NCI-H2081 treated with DMSO at 0.1 percent for 48 hours (cell line): Measurements from ENCODE around the gene TBC1D13.
"Not testable (repeated sequence)": the region's sequence is repeated elsewhere in the genome, so short reads cannot be mapped to it uniquely, and the experiment has no call there.

ENCODE experiments used
- DNase-seq: peaks from one replicate; lab custom pipeline; 2025; lab: John Stamatoyannopoulos, UW

The TBC1D13 gene

DNA sequence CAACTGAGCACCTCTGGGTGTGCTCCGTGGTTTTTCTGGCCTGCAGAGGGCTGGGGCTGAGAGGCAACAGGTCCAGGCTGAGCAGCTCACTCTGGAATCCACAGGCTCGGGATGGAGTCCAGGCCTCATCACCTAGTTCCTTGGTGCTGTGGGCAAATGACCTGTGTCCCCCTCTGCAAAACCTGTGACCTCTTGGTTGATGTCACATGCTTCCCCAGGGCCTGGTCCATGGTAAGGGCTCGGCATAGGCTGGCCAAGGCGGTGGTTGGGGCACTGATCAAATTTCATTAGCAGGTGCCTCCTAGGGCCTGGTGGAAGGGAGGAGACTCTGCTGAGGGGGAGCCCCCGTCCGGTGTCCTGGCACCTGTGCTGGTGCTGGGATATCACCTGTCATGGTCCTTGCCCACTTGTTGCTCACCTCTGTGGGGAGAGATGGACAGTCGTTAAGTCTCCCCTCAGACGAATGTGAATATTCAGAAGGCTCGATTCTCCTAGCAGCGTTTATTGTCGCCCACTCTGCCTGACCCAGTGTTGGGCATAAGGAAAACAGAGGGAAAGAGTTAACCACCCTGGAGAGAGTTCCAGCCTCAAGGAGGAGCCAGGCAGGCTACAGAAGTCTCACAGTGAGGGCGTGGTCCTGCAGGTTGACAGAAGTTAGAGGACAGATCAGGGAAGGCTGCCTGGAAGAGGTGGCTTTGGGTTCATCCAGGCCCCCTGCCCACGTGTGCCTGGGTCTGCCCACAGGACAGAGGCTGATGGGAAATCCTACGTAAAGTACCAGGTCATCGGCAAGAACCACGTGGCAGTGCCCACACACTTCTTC, 34.7 kb downstream of the TBC1D13 start:
- DNase-seq: no peak

DNA sequence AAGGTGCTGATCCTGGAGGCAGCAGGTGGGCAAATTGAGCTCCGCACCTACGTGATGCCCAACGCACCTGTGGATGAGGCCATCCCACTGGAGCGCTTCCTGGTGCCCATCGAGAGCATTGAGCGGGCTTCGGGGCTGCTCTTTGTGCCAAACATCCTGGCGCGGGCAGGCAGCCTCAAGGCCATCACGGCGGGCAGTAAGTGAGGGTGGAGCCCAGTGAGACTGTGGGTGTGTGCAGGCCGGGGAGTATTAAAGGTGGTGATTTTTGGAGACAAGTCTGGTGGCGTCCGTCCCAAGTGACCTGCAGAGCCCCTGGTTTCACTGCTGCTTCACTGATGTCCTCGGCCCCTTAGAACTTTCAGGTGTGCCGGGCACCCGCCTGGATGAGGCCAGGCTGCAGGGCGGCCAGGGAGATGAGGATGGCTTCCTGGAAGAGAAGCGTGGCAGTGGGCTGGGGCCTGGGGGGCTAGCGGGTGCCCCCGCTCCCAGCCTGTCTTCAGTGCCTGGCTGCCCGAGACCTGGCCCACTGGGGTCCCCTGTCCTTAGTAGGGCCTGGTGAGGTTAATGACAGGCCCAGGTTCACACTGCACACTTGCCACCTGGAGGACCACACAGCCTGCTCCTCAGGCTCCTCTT, 35.5 kb downstream of the TBC1D13 start:
- no peak for DNase-seq

DNA sequence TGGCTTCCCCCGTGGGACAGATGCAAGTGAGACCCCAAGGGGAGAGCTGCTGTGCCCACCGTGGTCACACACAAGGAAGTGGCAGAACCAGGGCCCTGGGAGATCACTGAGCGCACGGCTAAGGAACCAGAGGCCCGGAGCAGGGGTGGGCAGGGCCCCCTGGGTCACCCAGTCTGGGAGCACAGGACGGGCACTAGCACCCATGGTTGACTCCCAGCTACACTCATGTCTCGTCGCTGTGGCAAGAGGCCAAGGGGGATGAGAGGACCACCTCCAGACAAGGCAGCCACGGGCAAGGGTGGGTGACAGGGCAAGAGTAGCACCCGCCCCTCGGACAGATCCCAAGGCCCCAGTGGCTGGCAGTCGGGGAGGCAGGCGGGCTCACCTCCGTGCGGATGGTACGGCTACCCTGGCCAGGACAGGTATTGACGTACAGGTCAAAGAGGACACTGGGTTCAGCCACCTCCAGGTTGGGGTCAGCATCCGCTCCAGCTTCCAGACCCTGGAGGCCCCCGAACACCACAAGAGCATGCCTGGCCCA, 36.4 kb downstream of the TBC1D13 start:
- no peak for DNase-seq

- DNase-seq: no peak
These were observed 36.9 kb downstream of the TBC1D13 start for GRCh38 chr9:128823903-128824406.

DNA sequence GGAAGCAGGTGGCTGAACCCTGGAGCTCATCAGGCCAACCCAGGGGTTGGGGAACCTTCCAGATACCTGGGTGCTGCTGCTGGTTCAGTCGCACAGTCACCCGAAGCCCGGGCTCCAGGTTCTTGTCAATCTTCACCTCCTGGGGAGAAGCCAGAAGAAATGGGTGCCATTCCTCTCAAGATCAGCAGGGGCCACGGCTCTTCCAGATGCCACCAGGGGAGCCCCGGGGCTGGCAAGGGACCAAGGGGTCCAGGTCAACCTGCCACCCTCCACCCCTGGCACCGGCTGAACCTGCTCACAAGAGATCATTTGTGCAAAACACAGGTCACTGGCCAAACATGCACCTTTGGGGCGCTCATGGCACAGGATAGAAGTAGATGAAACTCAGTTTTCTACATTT, 37.9 kb downstream of the TBC1D13 start:
- no peak for DNase-seq

DNA sequence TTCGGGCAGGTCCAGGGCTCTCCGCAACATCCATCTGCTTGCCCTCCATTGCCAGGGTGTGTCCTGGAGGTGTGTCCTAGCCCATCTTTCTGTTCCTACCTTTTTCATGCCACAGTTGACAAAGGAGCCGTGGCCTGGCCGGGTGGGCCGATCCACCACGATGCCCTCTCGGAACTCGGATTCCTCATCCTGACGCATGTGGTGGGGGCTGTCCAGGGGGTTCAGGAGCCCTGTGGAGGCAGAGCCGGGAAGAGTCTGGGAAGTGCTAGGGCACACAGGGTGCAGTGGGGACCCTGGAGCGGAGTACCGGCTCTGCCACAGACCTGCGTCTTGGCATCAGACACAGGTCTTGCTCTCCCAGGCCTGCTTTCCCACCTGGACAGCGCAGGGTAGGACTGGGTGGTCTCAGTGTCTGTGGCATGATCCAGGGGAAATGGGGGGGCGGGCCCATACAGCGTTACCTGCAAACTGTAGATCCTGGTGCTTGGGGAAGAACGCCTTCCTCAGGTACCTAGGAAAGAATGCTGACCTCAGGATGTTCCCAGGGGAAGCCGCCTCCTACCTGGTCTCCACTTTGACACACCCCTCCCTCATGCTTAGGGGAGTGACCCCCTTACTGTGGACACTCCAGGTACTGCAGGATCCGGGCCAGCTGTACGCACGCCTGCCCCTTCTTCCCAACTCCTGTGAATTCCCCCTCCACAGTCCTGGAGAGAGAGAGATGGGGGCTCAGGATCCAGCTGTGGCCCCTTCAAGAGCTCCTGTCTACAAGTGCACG, 39.1 kb downstream of the TBC1D13 start:
- DNase-seq: no peak

- no peak for DNase-seq
These were observed 41.2 kb downstream of the TBC1D13 start for GRCh38 chr9:128828267-128828666.

- DNase-seq: no peak
These were observed 41.8 kb downstream of the TBC1D13 start for GRCh38 chr9:128828719-128829452.

GRCh38 chr9:128829477-128830251, 42.6 kb downstream of the TBC1D13 start, which contains the start of gene SPOUT1:
Gene SPOUT1 (minus strand): TSS chr9:128829794. CDS start chr9:128829780, 14 bp downstream.
- DNase-seq: peak; percentile 69

DNA sequence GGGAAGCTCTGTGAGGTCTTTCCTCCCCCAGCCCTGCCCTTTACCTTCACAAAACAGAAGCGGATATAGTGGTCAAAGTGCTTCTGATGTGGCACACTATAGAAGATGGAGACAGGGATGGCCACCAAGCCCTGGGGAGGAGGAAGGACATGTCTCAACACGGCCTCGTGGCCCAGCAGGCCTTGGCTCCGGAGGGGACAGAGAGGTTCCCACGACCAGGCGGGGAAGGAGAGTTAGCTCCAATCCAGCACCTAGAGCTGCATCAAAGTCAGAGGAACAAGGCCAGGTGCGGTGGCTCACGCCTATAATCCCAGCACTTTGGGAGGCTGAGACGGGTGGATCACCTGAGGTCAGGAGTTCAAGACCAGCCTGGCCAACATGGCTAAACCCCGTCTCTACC, 46.6 kb downstream of the TBC1D13 start:
- DNase-seq: no peak

DNA sequence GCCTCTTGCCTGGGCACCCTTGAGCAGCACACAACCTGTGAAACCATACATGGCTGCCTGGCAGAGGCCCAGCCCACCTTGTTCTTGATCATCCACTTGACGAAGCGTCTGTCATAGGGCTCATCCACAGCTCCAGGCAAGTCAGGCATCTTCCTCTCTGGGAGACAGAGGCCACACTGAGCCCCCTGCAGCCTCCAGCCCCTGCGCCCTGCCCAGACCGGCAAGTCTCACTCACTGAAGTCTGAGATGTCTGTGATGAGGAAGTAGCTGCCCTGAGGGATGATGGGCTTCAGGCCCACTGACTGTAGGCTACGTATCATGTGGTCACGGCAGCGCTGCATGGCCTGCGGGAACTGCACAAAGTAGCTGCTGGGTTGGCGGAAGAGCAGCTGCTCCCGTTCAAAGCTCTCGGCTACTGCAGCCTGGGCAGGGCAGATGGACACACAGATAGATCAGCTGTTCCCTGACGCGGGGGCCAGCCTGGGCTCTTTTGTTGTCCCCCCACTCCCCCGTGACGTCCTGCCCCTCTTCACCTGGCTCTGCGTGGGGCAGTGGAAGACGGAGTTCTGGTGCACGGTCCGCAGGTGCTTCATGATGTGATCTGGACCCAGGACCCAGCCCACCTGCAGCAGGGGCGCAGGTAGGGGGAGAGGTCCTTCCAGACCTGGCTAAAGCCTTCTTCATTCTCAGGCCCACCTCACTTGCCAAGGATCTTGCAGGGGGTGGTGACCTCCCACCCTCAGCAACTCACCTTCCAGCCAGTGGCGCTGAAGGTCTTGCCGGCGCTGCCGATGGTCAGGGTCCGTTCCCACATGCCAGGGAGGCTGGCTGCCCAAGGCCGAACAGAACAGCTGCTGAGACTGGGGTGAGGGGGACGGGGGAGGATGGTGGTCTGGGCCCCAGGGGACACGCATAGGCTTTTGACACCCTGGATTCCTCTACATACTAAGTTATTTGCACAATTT, 48.5 kb downstream of the TBC1D13 start:
- DNase-seq: no peak

- DNase-seq: no peak
These were observed 49.6 kb downstream of the TBC1D13 start for GRCh38 chr9:128836509-128837145.

GRCh38 chr9:128838338-128838737, 51.3 kb downstream of the TBC1D13 start:
- no peak for DNase-seq

DNA sequence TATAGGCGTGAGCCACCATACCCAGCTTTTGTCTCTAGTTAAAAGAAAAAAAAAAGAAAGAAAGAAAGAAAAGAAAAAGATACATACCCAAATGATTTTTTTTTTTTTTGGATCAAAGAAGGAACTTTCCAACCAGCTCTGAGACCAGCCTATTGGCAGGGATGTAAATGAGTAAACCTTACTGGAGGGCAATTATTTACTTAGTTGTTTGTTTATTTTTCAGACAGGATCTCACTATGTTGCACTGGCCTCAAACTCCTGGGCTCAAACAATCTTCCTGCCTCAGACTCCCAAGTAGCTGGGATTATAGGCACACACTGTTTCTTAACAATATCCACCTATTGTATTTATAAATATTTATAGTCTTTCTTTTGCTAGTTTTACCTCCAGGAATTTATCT, 53.5 kb downstream of the TBC1D13 start:
- DNase-seq: no peak

DNA sequence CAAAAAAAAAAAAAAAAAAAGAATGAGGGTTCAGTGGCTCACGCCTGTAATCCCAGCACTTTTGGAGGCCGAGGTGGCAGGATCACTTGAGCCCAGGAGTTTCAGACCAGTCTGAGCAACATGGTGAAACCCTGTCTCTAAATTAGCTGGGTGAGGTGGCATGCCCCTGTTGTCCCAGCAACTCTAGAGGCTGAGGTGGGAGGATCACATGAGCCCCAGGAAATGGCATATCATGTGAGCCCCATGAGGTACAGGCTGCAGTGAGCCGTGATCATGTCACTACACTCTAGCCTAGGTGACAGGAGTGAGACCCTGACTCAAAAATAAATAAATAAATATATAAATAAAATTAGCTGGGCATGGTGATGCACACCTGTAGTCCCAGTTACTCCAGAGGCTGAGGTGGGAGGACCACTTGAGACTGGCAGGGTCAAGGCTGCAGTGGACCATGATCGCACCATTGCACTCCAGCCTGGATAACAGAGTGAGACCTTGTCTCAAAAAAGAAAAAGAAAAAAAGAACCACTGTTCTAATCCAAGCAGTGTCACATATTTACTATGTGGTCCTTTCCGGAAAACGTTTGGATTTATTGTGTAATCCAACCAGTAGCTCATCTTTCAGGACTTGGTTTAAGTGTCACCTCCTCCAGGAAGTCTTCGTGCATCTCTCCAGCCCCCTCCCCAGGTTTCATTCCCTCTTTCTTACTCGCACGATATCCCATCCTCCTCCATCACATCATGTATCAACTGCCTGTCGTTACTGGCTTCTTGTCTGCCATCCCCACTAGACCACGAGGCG, 54.8 kb downstream of the TBC1D13 start:
- no peak for DNase-seq

- DNase-seq: not testable (repeated sequence)
These were observed 56.1 kb downstream of the TBC1D13 start for GRCh38 chr9:128843171-128843570.

GRCh38 chr9:128845186-128845931, 58.3 kb downstream of the TBC1D13 start:
- no peak for DNase-seq

- no peak for DNase-seq
These were observed 59.6 kb downstream of the TBC1D13 start for GRCh38 chr9:128846680-128847030.
